ENCODE measurements around the gene COIL. TPM values are rescaled to one million over a fixed set of nuclear protein-coding genes. Genes with fewer than 3 reads are reported as not detected.
A peak's percentile ranks its signal among the peaks of the same experiment; 100 is the strongest.

The COIL gene
- total RNA-seq, 2 donors from 2014 or later = 16.6 to 17.9 TPM

- H3K27ac Mint-ChIP-seq = peak overlapping the region; percentile 98
- DNase-seq (no peak), ATAC-seq (replicated peaks in 1 of 2) (no peak)
- H3K36me3 Mint-ChIP-seq (ENCODE audit: insufficient read depth in 2 of 2) = peaks cover 26 to 28% of the 10 kb centered on the region in 2 donors
- no peaks in the 10 kb centered on the region for H3K27me3 Mint-ChIP-seq (ENCODE audit: low read depth)
- peaks cover 6 to 15% of the 10 kb centered on the region in 2 donors for H3K9me3 Mint-ChIP-seq
- peaks cover 46% of the 10 kb centered on the region for H3K4me1 Mint-ChIP-seq (ENCODE audit: low read depth)
- peak overlapping the region in 1 of 2 donors; percentile 57 for H3K4me3 Mint-ChIP-seq
Measured at GRCh38 chr17:56919717-56920116, 41.1 kb downstream of the COIL start.

- peaks cover 6 to 15% of the 10 kb centered on the region in 2 donors for H3K9me3 Mint-ChIP-seq
- H3K4me1 Mint-ChIP-seq (ENCODE audit: low read depth) = peaks cover 48% of the 10 kb centered on the region
- H3K36me3 Mint-ChIP-seq (ENCODE audit: insufficient read depth in 2 of 2) = peaks cover 29 to 33% of the 10 kb centered on the region in 2 donors
- H3K27ac Mint-ChIP-seq = peak overlapping the region; percentile 98
- H3K27me3 Mint-ChIP-seq (ENCODE audit: low read depth) = no peaks in the 10 kb centered on the region
- peak overlapping the region in 1 of 2 donors; percentile 57 for H3K4me3 Mint-ChIP-seq
- DNase-seq (peak in 1 of 2 donors; percentile 27), ATAC-seq (replicated peaks in 1 of 2) (peak; percentile 22 to 35)
Measured at GRCh38 chr17:56918916-56919315, 41.9 kb downstream of the COIL start.

DNA sequence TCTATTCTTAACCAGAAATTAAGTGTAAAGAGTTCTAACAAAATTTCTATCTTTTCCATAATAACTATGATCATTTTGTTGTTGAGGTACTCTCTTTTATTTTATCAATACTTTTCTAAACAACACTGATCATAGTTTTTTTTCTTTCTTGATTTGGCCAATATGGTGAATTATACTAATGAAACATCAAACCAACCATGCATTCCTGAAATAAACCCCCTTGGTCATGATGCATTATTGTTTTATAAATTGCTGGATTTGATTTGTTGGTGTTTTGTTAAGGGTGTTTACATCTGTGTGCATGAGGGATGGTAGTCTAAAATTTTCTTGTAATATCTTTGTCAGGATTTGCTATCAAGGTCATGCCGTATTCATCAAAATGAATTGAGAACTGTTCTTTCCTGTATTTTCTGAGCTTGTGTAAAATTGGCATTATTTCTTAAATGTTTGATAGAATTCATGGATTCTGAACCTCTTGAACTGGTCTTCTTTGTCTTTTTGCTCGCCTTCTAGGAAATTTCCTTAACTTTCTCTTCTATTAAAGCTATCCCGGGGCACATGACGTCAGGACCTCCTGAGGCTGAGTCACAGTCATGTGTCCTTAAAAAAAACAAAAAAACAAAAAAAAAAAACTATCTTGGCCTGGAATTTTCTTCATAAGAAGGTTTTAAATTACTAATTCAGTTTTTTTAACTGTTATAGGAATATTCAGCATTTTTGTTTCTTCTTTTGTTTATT lies 43.1 kb downstream of the COIL start:
- ATAC-seq (replicated peaks in 1 of 2) (no peak), DNase-seq (no peak)
- Mint-ChIP-seq H3K9me3 (peaks cover 6 to 15% of the 10 kb centered on the region in 2 donors), H3K4me3 (peak overlapping the region in 1 of 2 donors; percentile 7), H3K27me3 (ENCODE audit: low read depth) (no peaks in the 10 kb centered on the region), H3K27ac (peak overlapping the region; percentile 84), H3K36me3 (ENCODE audit: insufficient read depth in 2 of 2) (peaks cover 33 to 36% of the 10 kb centered on the region in 2 donors), H3K4me1 (ENCODE audit: low read depth) (peaks cover 48% of the 10 kb centered on the region)

DNA sequence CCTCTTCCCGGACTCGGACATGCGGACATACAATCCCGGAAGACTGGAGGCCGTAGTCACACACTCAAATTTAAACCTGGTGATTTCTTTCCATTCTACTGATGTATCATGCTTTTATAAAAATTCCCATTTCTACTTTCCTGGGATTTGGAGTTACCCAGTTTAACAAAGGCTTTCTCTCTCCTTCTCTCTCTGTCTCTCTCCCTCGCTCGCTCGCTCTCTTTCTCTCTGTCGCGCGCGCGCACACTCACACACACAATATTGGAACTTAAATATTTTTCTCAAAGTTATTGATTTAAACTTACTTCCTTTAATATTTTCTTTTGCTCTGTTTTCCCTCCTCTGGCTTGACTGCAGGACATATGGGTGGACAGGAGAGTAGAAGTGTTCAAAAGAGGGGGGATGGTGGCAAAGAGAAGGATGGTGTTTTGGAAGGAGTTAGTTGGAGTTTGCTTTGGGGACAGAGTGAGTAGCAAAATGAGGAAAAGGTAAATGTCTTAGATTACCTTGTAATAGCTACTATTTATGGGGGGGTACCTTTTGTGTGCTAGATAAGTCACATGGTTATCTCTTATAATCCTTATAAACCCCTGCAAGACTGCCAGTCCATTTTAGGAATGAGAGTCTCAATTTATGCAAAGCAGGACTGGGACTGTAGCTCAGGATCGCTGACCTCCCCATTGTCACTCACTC lies 46.1 kb downstream of the COIL start:
- H3K4me1 Mint-ChIP-seq (ENCODE audit: low read depth) = peaks cover 70% of the 10 kb centered on the region
- no peak for ATAC-seq (replicated peaks in 1 of 2)
- peak overlapping the region; percentile 99 for H3K27ac Mint-ChIP-seq
- H3K36me3 Mint-ChIP-seq (ENCODE audit: insufficient read depth in 2 of 2) = peaks cover 48 to 54% of the 10 kb centered on the region in 2 donors
- H3K9me3 Mint-ChIP-seq = peaks cover 6 to 13% of the 10 kb centered on the region in 2 donors
- no peaks in the 10 kb centered on the region for H3K27me3 Mint-ChIP-seq (ENCODE audit: low read depth)
- H3K4me3 Mint-ChIP-seq = peak overlapping the region; percentile 92 to 93
- peak in 1 of 2 donors; percentile 18 for DNase-seq

DNA sequence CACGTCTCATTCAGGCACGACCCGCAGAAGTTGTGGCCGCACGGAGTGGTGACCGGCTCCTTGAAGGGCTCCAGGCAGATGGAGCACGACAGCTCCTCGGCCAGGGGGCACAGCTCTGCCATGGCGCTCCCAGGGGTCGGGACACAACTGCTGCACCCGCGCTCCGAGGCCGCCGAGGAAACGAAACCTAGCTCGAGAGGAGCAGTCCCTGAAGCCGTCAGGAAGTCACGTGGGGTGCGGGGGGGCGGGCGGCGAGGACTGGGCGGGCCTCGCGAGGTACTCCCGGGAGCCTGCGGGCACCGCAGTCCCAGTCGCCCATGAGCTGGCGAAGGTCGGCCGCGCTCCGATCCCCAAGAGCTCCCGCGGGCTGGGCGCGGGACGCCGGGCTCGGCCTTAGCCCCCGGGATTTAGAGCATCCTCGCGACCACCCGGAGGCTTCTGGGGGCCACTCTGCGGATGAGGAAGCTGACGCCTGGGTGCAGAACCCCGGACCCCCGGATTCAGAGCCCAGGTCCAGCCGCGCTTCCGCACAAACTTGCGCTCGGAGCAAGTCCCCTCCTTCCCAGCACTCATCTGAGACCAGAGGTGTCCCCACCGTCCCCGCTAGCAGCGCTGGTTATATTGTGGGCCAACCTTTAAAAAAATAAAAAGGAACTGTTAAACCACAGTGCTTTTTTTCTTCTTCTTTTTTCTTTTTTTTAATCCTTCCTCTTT lies 46.8 kb downstream of the COIL start, which contains the start of gene TRIM25:
TSS of gene TRIM25 (minus strand) at position 183 of the 714 bp plus-strand sequence. CDS start at position 122, 61 bp downstream.
- Mint-ChIP-seq H3K27ac (peak within 1 kb of the TSS; percentile 99), H3K4me3 (peak within 1 kb of the TSS; percentile 92 to 93), H3K36me3 (ENCODE audit: insufficient read depth in 2 of 2) (peaks cover 46 to 50% of the 10 kb centered on the region in 2 donors), H3K4me1 (ENCODE audit: low read depth) (peaks cover 70% of the 10 kb centered on the region), H3K27me3 (ENCODE audit: low read depth) (no peaks in the 10 kb centered on the region), H3K9me3 (peaks cover 4 to 12% of the 10 kb centered on the region in 2 donors)
- ATAC-seq (replicated peaks in 1 of 2) (peak; percentile 69 to 74), DNase-seq (peak; percentile 83 to 88)

- Mint-ChIP-seq H3K27me3 (ENCODE audit: low read depth) (no peaks in the 10 kb centered on the region), H3K4me3 (peak overlapping the region; percentile 92 to 93), H3K27ac (peak overlapping the region; percentile 95), H3K36me3 (ENCODE audit: insufficient read depth in 2 of 2) (peaks cover 45 to 50% of the 10 kb centered on the region in 2 donors), H3K9me3 (peaks cover 4 to 6% of the 10 kb centered on the region in 2 donors), H3K4me1 (ENCODE audit: low read depth) (peaks cover 70% of the 10 kb centered on the region)
- DNase-seq (no peak), ATAC-seq (replicated peaks in 1 of 2) (peak; percentile 32 to 47)
Measured at GRCh38 chr17:56913353-56913866, 47.4 kb downstream of the COIL start.

GRCh38 chr17:56913000-56913311 lies 47.9 kb downstream of the COIL start:
- Mint-ChIP-seq H3K4me1 (ENCODE audit: low read depth) (peaks cover 74% of the 10 kb centered on the region), H3K27ac (peak overlapping the region; percentile 95), H3K27me3 (ENCODE audit: low read depth) (no peaks in the 10 kb centered on the region), H3K36me3 (ENCODE audit: insufficient read depth in 2 of 2) (peaks cover 48 to 51% of the 10 kb centered on the region in 2 donors), H3K9me3 (peaks cover 4 to 6% of the 10 kb centered on the region in 2 donors), H3K4me3 (peak overlapping the region; percentile 92 to 93)
- ATAC-seq (replicated peaks in 1 of 2) (no peak), DNase-seq (no peak)

DNA sequence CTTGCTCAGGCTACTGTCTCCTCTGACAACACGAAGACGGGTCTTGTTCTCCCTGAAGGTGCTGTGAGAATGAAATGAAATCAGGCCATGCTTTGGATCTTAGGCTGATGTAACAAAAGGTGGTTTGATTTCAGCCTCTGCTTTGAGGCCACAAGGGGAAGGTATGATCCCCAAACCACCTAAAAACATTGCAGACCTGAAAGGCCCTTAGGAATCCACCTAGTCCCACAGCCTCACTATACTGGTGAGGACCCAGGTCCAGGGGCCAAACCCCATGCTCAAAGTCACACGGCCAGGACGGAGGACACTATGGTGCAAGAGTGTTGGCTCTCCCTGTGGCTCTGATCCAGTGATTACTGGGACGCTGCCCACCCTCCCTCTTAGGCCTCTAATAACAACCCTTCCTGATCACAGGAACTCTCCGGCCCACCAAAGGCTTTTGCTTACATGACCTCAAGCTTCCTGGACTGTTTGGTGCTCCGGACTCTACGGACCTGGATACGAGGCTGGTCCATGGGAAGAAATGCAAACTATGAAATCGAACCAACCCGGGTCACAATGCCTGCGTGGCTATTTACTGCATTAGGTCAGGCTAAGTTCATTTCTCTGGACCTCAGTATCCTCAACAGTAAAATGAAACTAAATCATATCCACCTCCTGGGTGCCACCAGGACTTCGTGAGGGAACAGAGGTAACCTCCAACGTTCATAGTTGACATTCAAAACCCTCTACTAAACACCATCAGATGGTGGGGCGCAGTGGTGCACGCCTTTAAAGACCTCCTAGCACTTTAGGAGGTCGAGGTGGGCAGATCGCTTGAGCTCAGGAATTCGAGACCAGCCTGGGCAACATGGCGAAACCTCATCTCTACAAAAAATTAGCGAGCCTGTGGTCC lies 48.5 kb downstream of the COIL start:
- peaks cover 74% of the 10 kb centered on the region for H3K4me1 Mint-ChIP-seq (ENCODE audit: low read depth)
- H3K27me3 Mint-ChIP-seq (ENCODE audit: low read depth) = no peaks in the 10 kb centered on the region
- ATAC-seq (replicated peaks in 1 of 2) (no peak), DNase-seq (peak in 1 of 2 donors; percentile 23)
- peaks cover 47 to 51% of the 10 kb centered on the region in 2 donors for H3K36me3 Mint-ChIP-seq (ENCODE audit: insufficient read depth in 2 of 2)
- H3K9me3 Mint-ChIP-seq = peaks cover 0 to 2% of the 10 kb centered on the region in 2 donors
- H3K27ac Mint-ChIP-seq = peak overlapping the region; percentile 95
- H3K4me3 Mint-ChIP-seq = peak overlapping the region; percentile 92 to 93

DNA sequence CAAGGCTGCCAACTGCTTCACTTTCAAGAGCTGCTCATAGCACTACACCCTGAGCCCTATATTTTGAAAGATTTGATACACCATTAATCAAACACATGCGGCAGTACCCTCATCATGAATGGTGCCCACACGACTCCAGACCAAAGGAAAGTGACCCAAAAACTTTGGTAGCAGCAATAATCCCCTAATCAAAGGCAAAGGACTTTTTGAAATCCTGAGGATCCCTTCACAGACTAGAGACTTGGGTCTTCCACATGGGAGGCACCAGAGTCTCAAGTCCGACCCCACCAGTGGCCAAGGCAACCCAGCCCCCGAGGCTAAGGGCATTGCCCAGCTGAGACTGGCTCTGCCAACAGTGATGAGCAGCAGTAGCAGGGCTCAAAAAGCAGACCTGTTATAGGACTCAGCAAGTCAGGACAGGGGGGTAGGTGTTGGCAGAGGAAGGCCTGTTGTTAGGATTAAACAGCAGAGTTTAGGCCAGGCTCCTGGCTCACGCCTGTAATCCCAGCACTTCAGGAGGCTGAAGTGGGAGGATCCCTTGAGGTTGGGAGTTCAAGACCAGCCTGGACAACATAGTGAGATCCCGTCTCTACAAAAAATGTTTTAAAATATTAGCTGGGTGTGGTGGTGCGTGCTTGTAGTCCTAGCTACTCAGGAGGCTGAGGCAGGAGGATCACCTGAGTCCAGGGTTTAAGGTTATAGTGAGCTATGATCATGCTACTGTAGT lies 50.2 kb downstream of the COIL start:
- ATAC-seq (replicated peaks in 1 of 2) = no peak
- DNase-seq = no peak
- H3K36me3 Mint-ChIP-seq (ENCODE audit: insufficient read depth in 2 of 2) = peaks cover 49 to 57% of the 10 kb centered on the region in 2 donors
- H3K4me3 Mint-ChIP-seq = peak overlapping the region; percentile 92 to 93
- H3K27me3 Mint-ChIP-seq (ENCODE audit: low read depth) = no peaks in the 10 kb centered on the region
- H3K27ac Mint-ChIP-seq = peak overlapping the region; percentile 87
- peaks cover 62% of the 10 kb centered on the region for H3K4me1 Mint-ChIP-seq (ENCODE audit: low read depth)
- no peaks in the 10 kb centered on the region for H3K9me3 Mint-ChIP-seq

DNA sequence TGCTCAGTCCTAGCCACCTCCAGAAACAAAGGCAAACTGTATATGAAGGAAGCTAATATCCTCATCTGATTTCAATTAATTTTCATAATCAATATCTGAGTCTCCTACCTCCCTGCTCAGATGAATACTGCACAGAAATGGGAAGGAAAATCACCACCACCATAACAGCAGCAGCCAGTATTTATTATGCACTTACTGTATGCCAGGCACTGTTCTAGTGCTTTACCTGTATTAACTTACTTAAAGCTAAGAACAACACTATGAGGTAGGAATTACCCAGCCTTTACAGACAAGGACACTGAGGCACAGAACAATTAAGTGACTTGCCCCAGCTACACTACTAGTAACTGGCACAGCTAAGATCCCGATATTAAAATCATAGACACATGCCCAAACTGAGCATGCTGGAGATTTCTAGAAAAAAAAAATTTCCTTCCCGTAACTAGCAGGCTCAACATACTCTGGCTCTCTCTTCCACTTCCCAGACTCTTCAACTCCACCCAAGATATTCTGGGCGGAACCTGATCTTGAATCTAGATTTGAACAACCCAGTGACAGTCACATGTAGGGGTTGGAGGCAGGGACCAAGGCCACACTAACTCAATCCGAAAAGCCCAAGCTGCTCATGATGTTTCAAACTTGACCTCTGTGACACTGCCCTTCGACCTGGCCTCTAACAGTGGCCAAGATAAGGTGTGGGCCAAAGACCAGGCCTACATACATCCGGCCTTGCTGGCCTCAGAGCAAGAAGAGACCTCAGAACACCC lies 50.9 kb downstream of the COIL start:
- Mint-ChIP-seq H3K36me3 (ENCODE audit: insufficient read depth in 2 of 2) (peaks cover 47 to 58% of the 10 kb centered on the region in 2 donors), H3K4me3 (peak overlapping the region; percentile 92 to 93), H3K27me3 (ENCODE audit: low read depth) (no peaks in the 10 kb centered on the region), H3K9me3 (no peaks in the 10 kb centered on the region), H3K4me1 (ENCODE audit: low read depth) (peaks cover 54% of the 10 kb centered on the region), H3K27ac (peak overlapping the region; percentile 87)
- ATAC-seq (replicated peaks in 1 of 2) = no peak
- DNase-seq = no peak

DNA sequence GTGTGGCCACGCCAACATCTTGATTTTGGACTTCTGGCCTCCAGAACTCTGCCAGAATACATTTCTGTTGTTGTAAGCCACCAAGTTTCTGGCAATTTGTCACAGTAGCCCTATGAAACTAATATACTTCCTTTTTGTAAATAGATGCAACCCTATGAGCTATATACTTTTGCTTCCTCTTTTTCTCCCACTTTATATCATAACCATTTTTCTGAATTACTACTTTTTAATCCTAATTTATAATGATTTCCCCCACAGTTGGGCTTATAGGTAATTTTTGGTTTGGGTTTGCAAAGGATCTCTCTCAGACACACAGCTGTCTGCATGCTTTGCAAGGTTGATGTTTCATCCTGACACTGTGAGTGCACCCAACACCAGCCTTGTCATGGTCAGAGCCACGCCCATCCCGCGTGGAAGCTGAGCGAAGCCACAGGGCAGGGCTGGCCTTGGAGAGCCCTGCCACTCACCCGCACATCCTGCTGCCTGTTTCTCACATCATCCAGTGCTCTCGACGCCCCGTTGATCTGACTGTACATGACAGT lies 52.8 kb downstream of the COIL start:
- Mint-ChIP-seq H3K4me3 (peak overlapping the region; percentile 72 to 82), H3K9me3 (no peaks in the 10 kb centered on the region), H3K4me1 (ENCODE audit: low read depth) (peaks cover 57% of the 10 kb centered on the region), H3K36me3 (ENCODE audit: insufficient read depth in 2 of 2) (peaks cover 47 to 64% of the 10 kb centered on the region in 2 donors), H3K27ac (peak overlapping the region; percentile 87), H3K27me3 (ENCODE audit: low read depth) (no peaks in the 10 kb centered on the region)
- peak in 1 of 2 donors; percentile 38 for DNase-seq
- ATAC-seq (replicated peaks in 1 of 2) = peak; percentile 51 to 69
